Breast epithelium (tissue), 3 donors: ENCODE data around the gene KCTD19.

Source experiments
- CTCF ChIP-seq, 3 donors: fragments of 450-650 bp; IDR thresholded peaks; one replicate each; pipeline ENCODE4 v1.5.1; 2016 to 2017; ENCODE audit warnings: antibody characterized with exemption in 3 of 3, mild to moderate bottlenecking in 3 of 3, moderate library complexity in 3 of 3
- POLR2AphosphoS5 ChIP-seq, 3 donors: sonication (generic); formaldehyde crosslinking; IDR thresholded peaks; one replicate each; pipeline ENCODE4 v1.6.1; 2017; ENCODE audit warnings: antibody characterized with exemption in 3 of 3

- TF ChIP-seq CTCF (IDR thresholded peaks at IDR 0.05): no peak
- TF ChIP-seq POLR2AphosphoS5 (IDR thresholded peaks at IDR 0.05): no peak
Observed at GRCh38 chr16:67304020-67304419, 22.5 kb downstream of the KCTD19 start.
